GM15510 (cell line): ENCODE data around the gene KCNK4.

Source experiments
- POLR2A ChIP-seq: IDR thresholded peaks from 3 replicates; pipeline ENCODE4 v1.6.1; 2011; ENCODE audit warnings: borderline replicate concordance; ENCODE audit not compliant: insufficient read length; ENCODE audit errors: extremely low read depth

Gene KCNK4

GRCh38 chr11:64291262-64291751 lies at the start of gene KCNK4:
KCNK4 (plus strand) TSS chr11:64291302; CDS start chr11:64293019, 1,717 bp downstream.
- no peak for TF ChIP-seq POLR2A

GRCh38 chr11:64241491-64242374 lies 49.4 kb upstream of the KCNK4 start:
- TF ChIP-seq POLR2A = peak; percentile 70

- peak; percentile 2 for TF ChIP-seq POLR2A
Observed at GRCh38 chr11:64243236-64243854, 47.8 kb upstream of the KCNK4 start.

- TF ChIP-seq POLR2A = no peak
Observed at GRCh38 chr11:64244107-64244506, 47.0 kb upstream of the KCNK4 start.

- TF ChIP-seq POLR2A = peak; percentile 24
Observed at GRCh38 chr11:64244966-64245365, 46.1 kb upstream of the KCNK4 start.

GRCh38 chr11:64245401-64245796 lies 45.7 kb upstream of the KCNK4 start:
- no peak for TF ChIP-seq POLR2A

GRCh38 chr11:64245797-64246620 lies 45.1 kb upstream of the KCNK4 start:
- TF ChIP-seq POLR2A = no peak

- TF ChIP-seq POLR2A = peak; percentile 40
Observed at GRCh38 chr11:64246871-64247728, 44.0 kb upstream of the KCNK4 start, which contains the start of gene PPP1R14B. PPP1R14B (minus strand) TSS chr11:64246943; CDS start chr11:64246673, 270 bp downstream.

GRCh38 chr11:64247729-64248531 lies 43.2 kb upstream of the KCNK4 start:
- TF ChIP-seq POLR2A = no peak

- TF ChIP-seq POLR2A = no peak
Observed at GRCh38 chr11:64248578-64248977, 42.5 kb upstream of the KCNK4 start.

GRCh38 chr11:64249038-64249437 lies 42.1 kb upstream of the KCNK4 start:
- TF ChIP-seq POLR2A = no peak

- no peak for TF ChIP-seq POLR2A
Observed at GRCh38 chr11:64249563-64250414, 41.3 kb upstream of the KCNK4 start.
